ENCODE results near the gene RMDN2.

Gene RMDN2

DNA sequence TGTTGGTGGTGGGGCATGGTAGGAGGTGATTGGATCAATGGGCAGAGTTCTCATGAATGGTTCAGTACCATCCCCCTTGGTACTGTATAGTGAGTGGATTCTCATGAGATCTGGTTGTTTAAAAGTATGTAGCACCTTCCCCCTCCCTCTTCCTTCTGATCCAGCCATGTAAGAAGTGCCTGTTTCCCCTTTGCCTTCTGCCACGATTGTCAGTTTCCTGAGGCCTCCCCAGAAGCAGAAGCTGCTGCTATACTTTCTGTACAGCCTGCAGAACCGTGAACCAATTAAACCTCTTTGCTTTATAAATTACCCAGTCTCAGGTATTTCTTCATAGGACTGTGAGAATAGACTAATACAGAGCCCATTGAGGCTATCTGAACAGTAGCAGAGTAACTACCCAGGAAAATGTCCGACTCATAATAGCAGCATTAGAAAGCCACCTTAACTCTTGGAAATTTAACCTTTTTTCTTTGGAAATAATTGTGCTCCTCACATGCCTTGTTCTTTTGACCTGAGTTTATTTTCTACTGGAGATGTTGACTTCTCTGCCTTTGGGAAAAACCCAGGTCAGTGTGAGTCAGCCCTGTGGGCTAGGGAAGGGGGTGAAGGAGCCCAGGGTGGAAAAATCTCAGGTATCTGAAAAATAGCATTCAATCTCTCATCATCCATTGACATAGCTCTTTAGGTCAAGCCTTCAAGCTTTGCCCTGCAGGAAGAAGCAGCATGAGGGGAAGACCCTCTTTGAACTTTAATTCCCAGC lies 132.7 kb downstream of the RMDN2 start:
- no peak for DNase-seq

DNA sequence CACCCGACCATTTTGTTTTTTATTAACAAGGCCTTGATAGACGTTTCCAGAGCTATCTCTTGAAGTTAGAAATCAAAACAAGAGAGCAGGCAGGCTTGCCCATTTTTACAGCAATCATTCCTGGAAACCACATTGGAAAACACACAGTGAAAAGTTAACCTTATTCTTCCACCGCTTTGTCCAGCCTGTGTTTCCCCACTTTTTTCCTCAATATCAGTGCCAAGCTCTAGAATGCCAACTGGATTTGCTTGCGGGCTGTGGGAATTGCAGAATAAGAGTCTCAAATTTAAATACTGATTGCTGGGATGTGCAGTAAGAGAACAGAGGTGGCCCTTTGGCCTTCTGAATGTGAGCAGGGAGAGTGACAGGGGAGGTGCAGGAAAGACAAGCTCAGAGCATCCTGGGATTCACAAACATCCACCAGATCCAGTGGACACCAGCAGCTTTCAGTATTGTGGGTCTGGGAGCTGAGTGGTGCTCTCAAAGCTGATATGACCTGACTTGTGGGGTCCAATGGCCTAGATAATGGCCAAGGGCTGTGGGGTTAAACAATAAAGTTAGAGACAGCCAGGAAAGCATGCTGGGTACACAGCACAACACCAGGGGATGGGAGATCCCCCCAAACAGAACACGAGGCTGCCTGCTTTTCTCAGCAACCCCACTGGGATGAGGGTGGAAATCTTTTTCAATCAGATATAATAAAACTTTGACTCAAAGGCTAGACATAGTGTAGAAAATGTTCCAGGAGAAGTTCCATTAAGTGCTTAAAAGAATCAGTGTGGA lies 135.3 kb downstream of the RMDN2 start:
- no peak for DNase-seq

- no peak for DNase-seq
These were observed 139.9 kb downstream of the RMDN2 start for GRCh38 chr2:38064801-38065501.

DNA sequence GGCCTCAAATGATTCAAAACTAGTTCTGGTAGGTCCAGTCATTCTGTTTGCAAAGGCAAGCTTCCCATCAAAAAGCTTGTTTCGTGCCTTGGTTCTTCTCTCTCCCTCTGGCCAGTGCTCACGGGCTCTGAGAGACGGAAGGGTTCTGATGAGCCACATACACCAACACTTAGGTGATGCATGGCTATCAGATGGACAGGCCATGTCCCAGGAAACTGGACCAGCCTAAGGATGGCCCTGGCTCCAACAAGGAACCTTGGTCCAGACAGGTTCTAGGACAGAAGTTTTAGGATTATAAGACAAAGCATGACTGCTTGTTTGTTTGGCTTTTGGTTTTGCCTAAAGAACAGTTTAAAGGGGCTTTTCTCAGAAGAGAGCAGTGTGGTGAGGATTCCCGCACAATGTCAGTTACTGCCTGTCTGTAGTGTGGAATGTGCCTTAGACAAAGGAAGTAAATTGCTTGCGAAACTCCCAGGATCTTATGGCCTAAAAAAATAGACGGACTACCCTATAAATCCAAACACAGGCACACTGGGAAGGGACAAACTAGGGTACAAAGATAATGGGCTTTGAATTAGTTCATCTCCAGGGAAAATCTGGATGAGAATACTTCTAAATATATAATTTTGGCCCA lies 140.5 kb downstream of the RMDN2 start:
- DNase-seq = no peak

DNA sequence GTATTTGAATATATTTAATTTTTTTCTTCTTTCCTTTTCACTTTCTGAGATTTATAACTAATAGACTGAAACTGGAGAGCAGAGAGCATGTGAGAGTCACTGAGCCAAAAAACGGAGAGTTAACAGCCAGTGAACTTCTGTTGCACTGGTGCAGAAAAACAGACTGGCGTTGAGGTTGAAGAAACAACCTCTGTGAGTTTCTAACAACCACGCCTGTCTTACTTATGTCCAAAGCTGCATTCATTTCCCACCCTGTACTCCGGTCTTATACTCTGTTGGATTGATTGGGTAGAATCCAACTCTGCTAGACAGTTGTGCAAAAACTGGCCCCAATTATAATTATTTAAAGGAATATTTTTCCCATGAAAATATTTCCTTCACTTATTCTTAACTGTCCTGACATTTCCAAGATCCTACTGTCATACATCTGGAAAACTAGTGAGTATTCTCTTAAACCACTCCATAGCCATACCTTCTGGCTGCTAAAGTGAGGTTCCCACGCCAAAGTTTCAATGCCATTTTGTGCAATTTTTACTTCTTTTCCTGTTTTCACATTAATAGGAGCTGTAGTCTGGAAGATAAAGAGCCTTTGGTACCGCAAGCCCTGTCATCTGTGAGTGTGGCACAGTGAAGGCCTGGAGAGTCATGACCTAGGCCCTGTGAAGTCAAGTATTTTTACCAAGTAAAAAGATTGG lies 141.5 kb downstream of the RMDN2 start:
- DNase-seq = no peak
